Panc1 (cell line): Measurements from ENCODE around the gene IST1. TPM values are rescaled to one million over a fixed set of nuclear protein-coding genes. Genes with fewer than 3 reads are reported as not detected.
"Not testable (repeated sequence)": the region's sequence is repeated elsewhere in the genome, so short reads cannot be mapped to it uniquely, and the experiment has no call there.

Source experiments
- ATAC-seq: fragments of 200-7000 bp; cut with Tn5 transposase; 2 replicates; pipeline ENCODE4 v1.9.1; 2020; ENCODE audit warnings: mild to moderate bottlenecking, moderate library complexity
- BruUV-seq: library from RNA; stranded (reverse); fragments of 400-500 nt; replicated peaks from 2 replicates; lab custom pipeline; 2021; lab: Mats Ljungman, UMichigan
- CTCF ChIA-PET: fragments of 300-600 bp; sonication (Branson Sonifier 250); formaldehyde crosslinking; loops from one replicate; lab custom pipeline; 2022; ENCODE audit warnings: antibody characterized with exemption; lab: Charles Lee
- POLR2A ChIA-PET: fragments of 300-600 bp; sonication (Branson Sonifier 250); formaldehyde crosslinking; loops from one replicate; lab custom pipeline; 2022; ENCODE audit warnings: antibody characterized with exemption; lab: Charles Lee
- DNase-seq: peaks from one replicate; pipeline ENCODE4 v3.0.0-alpha.2; 2010; ENCODE audit warnings: low read depth, low spot score
- H3K27ac ChIP-seq: 2 replicates; pipeline ENCODE4 v1.5.1; 2011; ENCODE audit warnings: mild to moderate bottlenecking, low read length, inconsistent platforms
- H3K27me3 ChIP-seq: fragments of 200-500 bp; sonication (Bioruptor generic); 2 replicates; pipeline ENCODE4 v1.6.0; 2014; ENCODE audit warnings: low read length, inconsistent platforms; ENCODE audit not compliant: control insufficient read depth, insufficient read depth
- H3K36me3 ChIP-seq: fragments of 200-500 bp; sonication (Bioruptor generic); 2 replicates; pipeline ENCODE4 v1.5.1; 2014; ENCODE audit warnings: inconsistent platforms, mild to moderate bottlenecking, low read length, moderate library complexity; ENCODE audit not compliant: control insufficient read depth, insufficient read depth
- H3K4me1 ChIP-seq: 2 replicates; pipeline ENCODE4 v1.5.1; 2011; ENCODE audit warnings: inconsistent platforms, mild to moderate bottlenecking, low read length, moderate library complexity; ENCODE audit not compliant: control insufficient read depth, insufficient read depth
- H3K4me3 ChIP-seq, 2 experiments: 2 replicates each; pipeline ENCODE4 v1.5.1; 2011 to 2012; ENCODE audit warnings: low read depth in 2 of 2, low read length in 2 of 2, mild to moderate bottlenecking in 2 of 2, inconsistent platforms in 1 of 2, moderate library complexity in 1 of 2
- H3K9me3 ChIP-seq: fragments of 200-500 bp; sonication (Bioruptor generic); 2 replicates; pipeline ENCODE4 v1.5.1; 2014; ENCODE audit warnings: low read depth, mild to moderate bottlenecking, inconsistent platforms, low read length, moderate library complexity; ENCODE audit not compliant: control insufficient read depth, insufficient read depth
- POLR2AphosphoS5 ChIP-seq: IDR thresholded peaks from 2 replicates; pipeline ENCODE4 v1.6.1; 2012; ENCODE audit warnings: mild to moderate bottlenecking, low read depth, low read length, moderate library complexity
- SIN3A ChIP-seq: IDR thresholded peaks from 2 replicates; pipeline ENCODE4 v1.6.1; 2012; ENCODE audit warnings: low read depth, mild to moderate bottlenecking, low read length, moderate library complexity, borderline replicate concordance; ENCODE audit not compliant: insufficient read depth
- TCF7L2 ChIP-seq: IDR thresholded peaks from 2 replicates; pipeline ENCODE4 v1.6.1; 2011; ENCODE audit warnings: mild to moderate bottlenecking, low read depth, low read length, inconsistent platforms
- in situ Hi-C: cut with HindIII; loops from 2 replicates; pipeline ENCODE4 v1.10.0; 2016; ENCODE audit warnings: low sequenced_read_pairs, low pct_unique_long_range_greater_than_20kb
- intact Hi-C: fragments of 100-400 bp; cut with micrococcal nuclease; formaldehyde crosslinking; loops from one replicate; pipeline ENCODE4 v1.10.0; 2022; ENCODE audit not compliant: unreplicated experiment
- total RNA-seq: library from RNA; stranded (reverse); gene quantifications from one replicate; pipeline ENCODE4 v1.2.1, GENCODE V29; 2021; ENCODE audit not compliant: unreplicated experiment
- TF ChIP-seq, protein P1 (sequence below): fragments of 450-650 bp; IDR thresholded peaks from 2 replicates; pipeline ENCODE4 v1.5.1; 2017; ENCODE audit warnings: mild to moderate bottlenecking
- TF ChIP-seq, protein P2 (sequence below), 2 experiments: IDR thresholded peaks; 2 replicates each; pipeline ENCODE4 v1.6.1; 2011 to 2012; ENCODE audit warnings: low read depth in 2 of 2, control low read depth in 1 of 2, low read length in 1 of 2, mild to moderate bottlenecking in 1 of 2, moderate library complexity in 1 of 2; ENCODE audit not compliant: insufficient read depth in 1 of 2

IST1 gene
- total RNA-seq, 1 experiment from 2014 or later, result 173 TPM

DNA sequence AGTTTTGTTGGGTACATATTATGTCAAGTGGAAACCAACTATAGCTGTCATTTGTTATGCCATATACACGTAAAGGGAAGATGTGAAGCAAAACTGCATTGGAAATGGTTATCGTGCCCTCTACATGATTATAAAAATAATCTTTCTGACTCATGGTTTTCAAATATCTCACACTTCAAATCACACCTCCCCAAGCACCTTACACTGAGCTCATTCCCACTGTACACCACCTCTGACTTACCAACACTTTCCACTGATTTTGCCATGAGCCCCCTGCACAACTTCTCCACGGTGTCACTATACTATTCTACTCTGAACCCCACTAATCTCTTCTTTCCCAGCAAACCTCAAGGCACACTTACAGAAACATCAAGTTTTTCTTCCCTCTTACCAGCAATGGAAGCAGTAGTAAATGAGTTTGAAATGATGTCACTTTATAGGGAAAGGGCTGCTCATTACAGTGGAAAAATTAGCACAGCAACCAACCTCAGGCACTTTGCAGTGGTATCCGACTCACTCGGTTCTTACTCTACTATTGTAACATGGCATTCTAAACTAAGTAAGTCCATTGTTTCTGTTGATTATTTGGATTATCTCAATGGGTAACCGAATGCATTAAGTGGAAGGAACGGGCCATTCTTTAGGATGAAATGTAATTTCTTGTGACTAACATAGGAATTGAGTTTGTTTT, 30.0 kb upstream of the IST1 start:
- H3K4me3 ChIP-seq, result no peak overlapping the region
- H3K27me3 ChIP-seq, result no peaks in the 10 kb centered on the region
- in situ Hi-C loops (no loop called here), intact Hi-C loops (no loop called here)
- DNase-seq, result no peak
- no TSS peak for BruUV-seq
- ChIA-PET POLR2A (no interaction called here), CTCF (no interaction called here)
- no peaks in the 10 kb centered on the region for H3K36me3 ChIP-seq
- ATAC-seq, result no peak
- H3K4me1 ChIP-seq, result no peaks in the 10 kb centered on the region
- no peak overlapping the region for H3K27ac ChIP-seq
- no peaks in the 10 kb centered on the region for H3K9me3 ChIP-seq
- TF ChIP-seq SIN3A (no peak), TCF7L2 (no peak), POLR2AphosphoS5 (no peak)
- TF ChIP-seq, protein P1, sequence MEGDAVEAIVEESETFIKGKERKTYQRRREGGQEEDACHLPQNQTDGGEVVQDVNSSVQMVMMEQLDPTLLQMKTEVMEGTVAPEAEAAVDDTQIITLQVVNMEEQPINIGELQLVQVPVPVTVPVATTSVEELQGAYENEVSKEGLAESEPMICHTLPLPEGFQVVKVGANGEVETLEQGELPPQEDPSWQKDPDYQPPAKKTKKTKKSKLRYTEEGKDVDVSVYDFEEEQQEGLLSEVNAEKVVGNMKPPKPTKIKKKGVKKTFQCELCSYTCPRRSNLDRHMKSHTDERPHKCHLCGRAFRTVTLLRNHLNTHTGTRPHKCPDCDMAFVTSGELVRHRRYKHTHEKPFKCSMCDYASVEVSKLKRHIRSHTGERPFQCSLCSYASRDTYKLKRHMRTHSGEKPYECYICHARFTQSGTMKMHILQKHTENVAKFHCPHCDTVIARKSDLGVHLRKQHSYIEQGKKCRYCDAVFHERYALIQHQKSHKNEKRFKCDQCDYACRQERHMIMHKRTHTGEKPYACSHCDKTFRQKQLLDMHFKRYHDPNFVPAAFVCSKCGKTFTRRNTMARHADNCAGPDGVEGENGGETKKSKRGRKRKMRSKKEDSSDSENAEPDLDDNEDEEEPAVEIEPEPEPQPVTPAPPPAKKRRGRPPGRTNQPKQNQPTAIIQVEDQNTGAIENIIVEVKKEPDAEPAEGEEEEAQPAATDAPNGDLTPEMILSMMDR, result no peak
- TF ChIP-seq, protein P2, sequence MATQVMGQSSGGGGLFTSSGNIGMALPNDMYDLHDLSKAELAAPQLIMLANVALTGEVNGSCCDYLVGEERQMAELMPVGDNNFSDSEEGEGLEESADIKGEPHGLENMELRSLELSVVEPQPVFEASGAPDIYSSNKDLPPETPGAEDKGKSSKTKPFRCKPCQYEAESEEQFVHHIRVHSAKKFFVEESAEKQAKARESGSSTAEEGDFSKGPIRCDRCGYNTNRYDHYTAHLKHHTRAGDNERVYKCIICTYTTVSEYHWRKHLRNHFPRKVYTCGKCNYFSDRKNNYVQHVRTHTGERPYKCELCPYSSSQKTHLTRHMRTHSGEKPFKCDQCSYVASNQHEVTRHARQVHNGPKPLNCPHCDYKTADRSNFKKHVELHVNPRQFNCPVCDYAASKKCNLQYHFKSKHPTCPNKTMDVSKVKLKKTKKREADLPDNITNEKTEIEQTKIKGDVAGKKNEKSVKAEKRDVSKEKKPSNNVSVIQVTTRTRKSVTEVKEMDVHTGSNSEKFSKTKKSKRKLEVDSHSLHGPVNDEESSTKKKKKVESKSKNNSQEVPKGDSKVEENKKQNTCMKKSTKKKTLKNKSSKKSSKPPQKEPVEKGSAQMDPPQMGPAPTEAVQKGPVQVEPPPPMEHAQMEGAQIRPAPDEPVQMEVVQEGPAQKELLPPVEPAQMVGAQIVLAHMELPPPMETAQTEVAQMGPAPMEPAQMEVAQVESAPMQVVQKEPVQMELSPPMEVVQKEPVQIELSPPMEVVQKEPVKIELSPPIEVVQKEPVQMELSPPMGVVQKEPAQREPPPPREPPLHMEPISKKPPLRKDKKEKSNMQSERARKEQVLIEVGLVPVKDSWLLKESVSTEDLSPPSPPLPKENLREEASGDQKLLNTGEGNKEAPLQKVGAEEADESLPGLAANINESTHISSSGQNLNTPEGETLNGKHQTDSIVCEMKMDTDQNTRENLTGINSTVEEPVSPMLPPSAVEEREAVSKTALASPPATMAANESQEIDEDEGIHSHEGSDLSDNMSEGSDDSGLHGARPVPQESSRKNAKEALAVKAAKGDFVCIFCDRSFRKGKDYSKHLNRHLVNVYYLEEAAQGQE (IDR thresholded peaks at IDR 0.05; ENCODE audit: insufficient read depth in 1 of 2, low read depth in 2 of 2, low read length in 1 of 2), result no peak

DNA sequence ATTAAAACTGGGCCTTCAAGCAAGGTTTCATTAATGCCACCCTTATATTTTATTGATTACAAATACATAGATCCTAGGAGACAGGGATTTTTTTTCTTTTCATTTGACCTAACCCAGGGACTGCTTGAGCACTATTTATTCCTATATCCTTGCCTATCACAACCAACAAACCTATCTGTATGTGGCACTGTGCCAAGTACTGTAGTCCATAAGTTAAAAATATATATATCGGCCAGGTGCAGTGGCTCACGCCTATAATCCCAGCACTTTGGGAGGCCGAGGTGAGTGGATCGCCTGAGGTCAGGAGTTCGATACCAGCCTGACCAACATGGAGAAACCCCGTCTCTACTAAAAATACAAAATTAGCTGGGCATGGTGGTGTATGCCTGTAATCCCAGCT, 28.2 kb upstream of the IST1 start:
- H3K4me3 ChIP-seq, CTCF ChIA-PET, BruUV-seq, POLR2A ChIA-PET, DNase-seq, H3K27ac ChIP-seq, ATAC-seq, in situ Hi-C loops, intact Hi-C loops, H3K36me3 ChIP-seq, H3K27me3 ChIP-seq, H3K4me1 ChIP-seq, H3K9me3 ChIP-seq: not testable (repeated sequence)

DNA sequence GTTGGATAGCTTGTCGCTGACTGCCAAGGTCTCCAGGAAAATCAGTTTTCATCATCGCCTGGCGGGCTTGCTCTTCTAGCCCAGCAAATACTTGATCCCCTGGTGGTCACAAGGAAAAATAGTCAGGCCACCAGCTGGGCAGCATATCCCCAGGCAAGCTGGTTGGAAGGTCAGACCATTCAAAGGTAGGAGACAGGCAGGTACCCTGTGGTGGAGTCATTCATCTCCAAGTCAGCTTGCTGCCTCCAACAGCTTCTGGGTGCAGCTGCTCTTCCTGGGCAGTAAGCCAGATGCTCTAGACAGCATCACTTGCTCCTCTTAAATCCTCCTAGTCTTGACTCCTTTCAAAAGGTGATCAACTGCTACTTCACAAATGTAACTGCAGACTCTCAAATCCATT, 27.4 kb upstream of the IST1 start:
- ATAC-seq, result no peak
- in situ Hi-C loops (no loop called here), intact Hi-C loops (no loop called here)
- no peaks in the 10 kb centered on the region for H3K27me3 ChIP-seq
- no peak overlapping the region for H3K4me3 ChIP-seq
- ChIA-PET POLR2A (no interaction called here), CTCF (no interaction called here)
- no TSS peak for BruUV-seq
- no peaks in the 10 kb centered on the region for H3K4me1 ChIP-seq
- H3K36me3 ChIP-seq, result no peaks in the 10 kb centered on the region
- no peak overlapping the region for H3K27ac ChIP-seq
- TF ChIP-seq, protein P2 (IDR thresholded peaks at IDR 0.05; ENCODE audit: insufficient read depth in 1 of 2, low read depth in 2 of 2, low read length in 1 of 2), result no peak
- TF ChIP-seq POLR2AphosphoS5 (no peak), TCF7L2 (no peak), SIN3A (no peak)
- TF ChIP-seq, protein P1, result no peak
- no peaks in the 10 kb centered on the region for H3K9me3 ChIP-seq
- no peak for DNase-seq
